Measurements from ENCODE around the gene GLI3. TPM values are rescaled to one million over a fixed set of nuclear protein-coding genes. Genes with fewer than 3 reads are reported as not detected.

Gene GLI3
- total and polyA plus RNA-seq, 2 of the 8 experiments (the other 6 are each of a cell fraction or from before 2014, with no cell fraction given), result 8.0 to 31.1 TPM

- Histone ChIP-seq H3K36me3 (ENCODE audit: control insufficient read depth in 2 of 4, insufficient read depth in 4 of 4, low read length in 3 of 4) (no peaks in the 10 kb centered on the region), H3K79me2 (ENCODE audit: control insufficient read depth in 1 of 2, insufficient read depth in 2 of 2, low read length in 2 of 2) (no peaks in the 10 kb centered on the region), H3K4me3 (ENCODE audit: extremely low read depth in 1 of 4, insufficient read depth in 2 of 4, low read depth in 3 of 4, low read length in 4 of 4) (no peak overlapping the region), H3K23me2 (ENCODE audit: low read depth, low read length) (no peaks in the 10 kb centered on the region; the same call in 1 of the 2 replicates), H2BK12ac (ENCODE audit: low read depth, low read length) (no peak overlapping the region), H3K4me2 (ENCODE audit: insufficient read depth in 1 of 2, low read depth in 2 of 2, low read length in 2 of 2) (no peak overlapping the region), H2AFZ (ENCODE audit: low read length) (no peak overlapping the region), H3K9ac (replicated peaks in 1 of 4; ENCODE audit: extremely low read depth in 1 of 4, low read depth in 3 of 4, low read length in 3 of 4) (no peak overlapping the region), H4K91ac (replicated peaks; ENCODE audit: insufficient read length, low read length) (no peak overlapping the region), H2BK120ac (replicated peaks; ENCODE audit: low read depth, low read length) (no peak overlapping the region), H3K4me1 (replicated peaks in 1 of 4; ENCODE audit: control insufficient read depth in 3 of 4, insufficient read depth in 4 of 4, low read length in 3 of 4) (peaks cover 0 to 11% (median 2%) of the 10 kb centered on the region in 4 experiments; a peak in 5 of 7 replicates), H3K23ac (ENCODE audit: insufficient read length) (no peak overlapping the region), H4K8ac (ENCODE audit: extremely low read depth, insufficient read depth, low read length) (no peak overlapping the region), H3K4ac (replicated peaks; ENCODE audit: insufficient read length, low read depth, low read length) (no peak overlapping the region), H3K18ac (ENCODE audit: extremely low read depth, low read length) (no peak overlapping the region), H3K56ac (replicated peaks; ENCODE audit: insufficient read length, low read depth, low read length) (no peak overlapping the region), H4K5ac (ENCODE audit: insufficient read length, low read depth, low read length) (no peak overlapping the region), H4K20me1 (replicated peaks in 1 of 2; ENCODE audit: control insufficient read depth in 1 of 2, insufficient read depth in 2 of 2, low read length in 2 of 2) (no peaks in the 10 kb centered on the region), H2BK5ac (ENCODE audit: low read depth, low read length) (no peak overlapping the region), H3K27ac (ENCODE audit: low read depth, low read length) (no peak overlapping the region), H2AK5ac (ENCODE audit: low read depth, low read length) (no peak overlapping the region), H2BK15ac (ENCODE audit: low read length) (no peak overlapping the region), H3K27me3 (replicated peaks in 1 of 4; ENCODE audit: control insufficient read depth in 3 of 4, extremely low read depth in 1 of 4, insufficient read depth in 3 of 4, low read length in 3 of 4) (peaks cover 0 to 24% (median 13%) of the 10 kb centered on the region in 4 experiments; a peak in 5 of 7 replicates), H3K9me3 (ENCODE audit: insufficient read depth in 2 of 2, low read depth in 1 of 2, low read length in 1 of 2) (no peaks in the 10 kb centered on the region), H3K79me1 (ENCODE audit: low read depth, low read length) (no peaks in the 10 kb centered on the region), H2BK20ac (ENCODE audit: low read length) (no peak overlapping the region), H3K14ac (ENCODE audit: insufficient read length) (no peak overlapping the region)
- ChIA-PET CTCF (ENCODE audit: partially characterized antibody) (interaction anchor here (0.8 kb wide), 2 partner anchors 263 to 300 kb away, joined by 3 to 4 read pairs; no protein-coding TSS in a partner anchor), POLR2A (ENCODE audit: partially characterized antibody) (interaction anchor here (0.9 to 1.0 kb wide), 2 partner anchors 10 to 21 kb away, joined by 3 read pairs; no protein-coding TSS in a partner anchor)
- DNase-seq (ENCODE audit: low read depth in 1 of 2, low spot score in 2 of 2), result no peak
- no peak for FAIRE-seq
- WGBS, 2 experiments (ENCODE audit: extremely low coverage in 1 of 2, insufficient coverage in 1 of 2, insufficient read length in 1 of 2, insufficient replicate concordance in 2 of 2, low coverage in 1 of 2, low lambda C conversion rate in 2 of 2, missing lambda C conversion rate in 1 of 2), result 84% methylated on average over 3 of the region's 3 CpGs; no CpG with 5 or more reads in 1 of the 2 experiments
- TF ChIP-seq, protein P1, sequence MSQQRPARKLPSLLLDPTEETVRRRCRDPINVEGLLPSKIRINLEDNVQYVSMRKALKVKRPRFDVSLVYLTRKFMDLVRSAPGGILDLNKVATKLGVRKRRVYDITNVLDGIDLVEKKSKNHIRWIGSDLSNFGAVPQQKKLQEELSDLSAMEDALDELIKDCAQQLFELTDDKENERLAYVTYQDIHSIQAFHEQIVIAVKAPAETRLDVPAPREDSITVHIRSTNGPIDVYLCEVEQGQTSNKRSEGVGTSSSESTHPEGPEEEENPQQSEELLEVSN (IDR thresholded peaks at IDR 0.05), result no peak
- TF ChIP-seq SP1 (IDR thresholded peaks at IDR 0.05; ENCODE audit: low read depth, low read length), result no peak
- TF ChIP-seq RBBP5 (IDR thresholded peaks at IDR 0.05; ENCODE audit: borderline replicate concordance, low read depth, low read length), result no peak
- TF ChIP-seq CTCF (IDR thresholded peaks at IDR 0.05; ENCODE audit: control extremely low read depth in 1 of 3, insufficient read depth in 1 of 3, low read depth in 1 of 3, low read length in 3 of 3), result no peak
- TF ChIP-seq SIN3A (conservative IDR thresholded peaks at IDR 0.05 in 1 of 2, IDR thresholded peaks at IDR 0.05 in 1 of 2; ENCODE audit: low read depth in 1 of 2, low read length in 2 of 2), result no peak
- no peak for TF ChIP-seq HDAC6 (IDR thresholded peaks at IDR 0.05; ENCODE audit: low read depth, low read length)
Observed at GRCh38 chr7:42242381-42242780, 5.4 kb upstream of the GLI3 start.
